HCT116 (cell line): ENCODE measurements around the gene ANO2.

ENCODE experiments used
- CTCF ChIP-seq, 3 experiments: fragments of 200-600 bp in 1 of 3; sonication (generic) in 1 of 3; IDR thresholded peaks in 2 of 3; conservative IDR thresholded peaks in 1 of 3; 2 replicates each; pipeline ENCODE4 v1.5.1; 2012 to 2017; ENCODE audit warnings: low read depth in 2 of 3, low read length in 2 of 3, antibody characterized with exemption in 1 of 3, borderline replicate concordance in 1 of 3, control low read depth in 1 of 3, mild to moderate bottlenecking in 1 of 3, mixed read lengths in 1 of 3, mixed run types in 1 of 3, moderate library complexity in 1 of 3; ENCODE audit not compliant: insufficient read depth in 1 of 3
- POLR2A ChIP-seq: IDR thresholded peaks from 2 replicates; pipeline ENCODE4 v1.7.0; 2011; ENCODE audit warnings: borderline replicate concordance; ENCODE audit not compliant: insufficient read depth, insufficient read length; ENCODE audit errors: extremely low read depth
- RAD21 ChIP-seq: IDR thresholded peaks from 2 replicates; pipeline ENCODE4 v1.6.1; 2012; ENCODE audit warnings: low read depth, mild to moderate bottlenecking
- ZNF274 ChIP-seq: fragments of 200-500 bp; sonication (Bioruptor generic); IDR thresholded peaks from 2 replicates; pipeline ENCODE4 v1.6.1; 2014; ENCODE audit warnings: mild to moderate bottlenecking, low read depth, low read length, inconsistent platforms
- TF ChIP-seq, protein P1 (sequence below): IDR thresholded peaks from 2 replicates; pipeline ENCODE4 v1.6.1; 2011; ENCODE audit warnings: mild to moderate bottlenecking, low read length, moderate library complexity; ENCODE audit not compliant: insufficient replicate concordance; ENCODE audit errors: extremely low read depth

DNA sequence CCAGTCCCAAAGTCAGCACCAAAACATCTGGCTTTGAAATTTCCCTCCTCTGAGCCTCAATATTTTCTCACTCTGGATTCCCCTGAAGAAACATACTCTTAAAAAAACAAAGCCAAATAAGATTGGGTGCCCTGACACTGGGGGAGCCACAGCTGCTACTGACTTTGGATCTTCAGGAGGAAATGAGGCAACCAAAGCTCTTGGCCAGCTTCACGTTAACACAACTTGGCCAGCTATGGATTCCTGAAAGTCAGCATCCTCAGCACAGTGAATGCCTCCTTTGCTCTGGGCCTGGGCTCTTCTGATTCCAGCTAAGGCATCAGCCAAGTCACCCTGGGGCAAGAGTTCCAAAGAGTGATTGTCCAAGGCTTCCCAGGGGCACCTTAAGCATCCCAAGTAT lies 254.8 kb downstream of the ANO2 start:
- TF ChIP-seq CTCF (IDR thresholded peaks at IDR 0.05 in 2 of 3, conservative IDR thresholded peaks at IDR 0.05 in 1 of 3; ENCODE audit: borderline replicate concordance in 1 of 3, insufficient read depth in 1 of 3, low read depth in 2 of 3, low read length in 2 of 3) = no peak
- no peak for TF ChIP-seq POLR2A
- no peak for TF ChIP-seq RAD21
- TF ChIP-seq, protein P1, sequence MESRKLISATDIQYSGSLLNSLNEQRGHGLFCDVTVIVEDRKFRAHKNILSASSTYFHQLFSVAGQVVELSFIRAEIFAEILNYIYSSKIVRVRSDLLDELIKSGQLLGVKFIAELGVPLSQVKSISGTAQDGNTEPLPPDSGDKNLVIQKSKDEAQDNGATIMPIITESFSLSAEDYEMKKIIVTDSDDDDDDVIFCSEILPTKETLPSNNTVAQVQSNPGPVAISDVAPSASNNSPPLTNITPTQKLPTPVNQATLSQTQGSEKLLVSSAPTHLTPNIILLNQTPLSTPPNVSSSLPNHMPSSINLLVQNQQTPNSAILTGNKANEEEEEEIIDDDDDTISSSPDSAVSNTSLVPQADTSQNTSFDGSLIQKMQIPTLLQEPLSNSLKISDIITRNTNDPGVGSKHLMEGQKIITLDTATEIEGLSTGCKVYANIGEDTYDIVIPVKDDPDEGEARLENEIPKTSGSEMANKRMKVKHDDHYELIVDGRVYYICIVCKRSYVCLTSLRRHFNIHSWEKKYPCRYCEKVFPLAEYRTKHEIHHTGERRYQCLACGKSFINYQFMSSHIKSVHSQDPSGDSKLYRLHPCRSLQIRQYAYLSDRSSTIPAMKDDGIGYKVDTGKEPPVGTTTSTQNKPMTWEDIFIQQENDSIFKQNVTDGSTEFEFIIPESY = no peak
- no peak for TF ChIP-seq ZNF274
